ENCODE measurements around the gene THY1. TPM values are rescaled to one million over a fixed set of nuclear protein-coding genes. Genes with fewer than 3 reads are reported as not detected.
"Not testable (repeated sequence)": the region's sequence is repeated elsewhere in the genome, so short reads cannot be mapped to it uniquely, and the experiment has no call there.

The THY1 gene
- total RNA-seq, 1 experiment from 2014 or later, result 1,053 TPM

GRCh38 chr11:119418759-119419158 is 4.2 kb downstream of the THY1 start:
- DNase-seq (ENCODE audit: low read depth), result no peak

GRCh38 chr11:119417726-119418540 is 5.0 kb downstream of the THY1 start:
- DNase-seq (ENCODE audit: low read depth), result peak; percentile 97

GRCh38 chr11:119416606-119417580 is 6.1 kb downstream of the THY1 start:
- DNase-seq (ENCODE audit: low read depth), result peak; percentile 89

GRCh38 chr11:119415966-119416365 is 7.0 kb downstream of the THY1 start:
- DNase-seq (ENCODE audit: low read depth), result no peak

- DNase-seq (ENCODE audit: low read depth), result no peak
Measured at GRCh38 chr11:119415517-119415916, 7.5 kb downstream of the THY1 start.

- DNase-seq (ENCODE audit: low read depth), result no peak
Measured at GRCh38 chr11:119414734-119415133, 8.2 kb downstream of the THY1 start.

GRCh38 chr11:119414321-119414720 is 8.7 kb downstream of the THY1 start:
- DNase-seq (ENCODE audit: low read depth), result no peak

- no peak for DNase-seq (ENCODE audit: low read depth)
Measured at GRCh38 chr11:119412072-119412471, 10.9 kb downstream of the THY1 start.

- no peak for DNase-seq (ENCODE audit: low read depth)
Measured at GRCh38 chr11:119410501-119410900, 12.5 kb downstream of the THY1 start.

- DNase-seq (ENCODE audit: low read depth), result no peak
Measured at GRCh38 chr11:119409731-119410130, 13.2 kb downstream of the THY1 start.

GRCh38 chr11:119406005-119406404 is 17.0 kb downstream of the THY1 start:
- no peak for DNase-seq (ENCODE audit: low read depth)

- DNase-seq (ENCODE audit: low read depth), result not testable (repeated sequence)
Measured at GRCh38 chr11:119405448-119405847, 17.5 kb downstream of the THY1 start.

- DNase-seq (ENCODE audit: low read depth), result no peak
Measured at GRCh38 chr11:119404872-119405271, 18.1 kb downstream of the THY1 start.

GRCh38 chr11:119403021-119403420 is 20.0 kb downstream of the THY1 start:
- no peak for DNase-seq (ENCODE audit: low read depth)

- no peak for DNase-seq (ENCODE audit: low read depth)
Measured at GRCh38 chr11:119402470-119402869, 20.5 kb downstream of the THY1 start.

GRCh38 chr11:119400860-119401259 is 22.1 kb downstream of the THY1 start:
- no peak for DNase-seq (ENCODE audit: low read depth)

GRCh38 chr11:119397740-119398139 is 25.2 kb downstream of the THY1 start:
- DNase-seq (ENCODE audit: low read depth), result no peak

- DNase-seq (ENCODE audit: low read depth), result no peak
Measured at GRCh38 chr11:119396835-119397234, 26.1 kb downstream of the THY1 start.

GRCh38 chr11:119391275-119391674 is 31.7 kb downstream of the THY1 start:
- no peak for DNase-seq (ENCODE audit: low read depth)

- no peak for DNase-seq (ENCODE audit: low read depth)
Measured at GRCh38 chr11:119389611-119390254, 33.2 kb downstream of the THY1 start.

GRCh38 chr11:119388103-119388502 is 34.9 kb downstream of the THY1 start:
- DNase-seq (ENCODE audit: low read depth), result no peak

- DNase-seq (ENCODE audit: low read depth), result no peak
Measured at GRCh38 chr11:119384332-119384731, 38.6 kb downstream of the THY1 start.

Measured in RPMI7951 (cell line).